Right ventricle myocardium superior (tissue), 1 donor: Measurements from ENCODE around the gene MYO18B. TPM values are rescaled to one million over a fixed set of nuclear protein-coding genes. Genes with fewer than 3 reads are reported as not detected.

Source experiments
- ATAC-seq: fragments of 200-7000 bp; cut with Tn5 transposase; one replicate; pipeline ENCODE4 v1.9.1; 2020; ENCODE audit warnings: mild to moderate bottlenecking; ENCODE audit not compliant: poor library complexity
- DNase-seq: peaks from one replicate; pipeline ENCODE4 v3.0.0-alpha.2; 2020
- intact Hi-C: fragments of 100-400 bp; cut with DNase I; formaldehyde crosslinking; loops from one replicate; pipeline ENCODE4 v1.11.2; 2022
- total RNA-seq: library from RNA; stranded (reverse); fragmentation: NEBNext Ultra II Directional; extraction: Animal tissue kit (Norgen Biotek cat#: 25700); gene quantifications from one replicate; pipeline ENCODE4 v1.2.1, GENCODE V29; 2021
- donor health status: DM: no; HTN: yes; CAD: no; lungs with severe emphysema.

The MYO18B gene
- total RNA-seq, 1 donor from 2014 or later, result 114 TPM

DNA sequence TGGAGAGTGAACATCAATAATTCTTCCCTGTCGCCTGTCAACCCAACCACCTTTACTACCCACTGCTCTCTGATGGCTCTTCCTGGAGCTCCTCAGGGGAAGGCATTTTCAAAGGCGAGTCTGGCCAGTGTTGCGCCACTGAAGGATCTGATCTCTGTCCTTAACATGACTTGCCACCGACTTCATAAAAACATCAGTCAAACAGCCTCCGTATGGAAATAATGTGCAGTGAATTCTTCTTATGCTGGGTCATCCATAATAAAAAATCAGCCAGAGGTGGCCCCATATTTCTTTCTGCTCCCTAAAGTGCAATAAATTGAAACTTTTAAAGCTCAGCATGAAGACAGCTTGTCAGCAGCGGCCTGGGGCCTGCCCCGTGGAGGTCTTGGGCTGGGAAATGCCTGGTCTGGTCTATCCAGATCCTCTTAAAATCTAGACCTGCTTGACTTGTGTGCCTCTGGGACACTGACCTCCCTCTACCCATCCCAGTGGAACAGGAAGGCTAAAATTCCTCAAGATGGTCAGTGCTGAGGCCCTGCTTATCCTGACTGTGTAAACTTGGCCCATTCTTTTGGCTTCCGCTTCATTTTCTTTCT, 199.5 kb downstream of the MYO18B start:
- no peak for ATAC-seq
- intact Hi-C loops, result no loop called here
- no peak for DNase-seq

DNA sequence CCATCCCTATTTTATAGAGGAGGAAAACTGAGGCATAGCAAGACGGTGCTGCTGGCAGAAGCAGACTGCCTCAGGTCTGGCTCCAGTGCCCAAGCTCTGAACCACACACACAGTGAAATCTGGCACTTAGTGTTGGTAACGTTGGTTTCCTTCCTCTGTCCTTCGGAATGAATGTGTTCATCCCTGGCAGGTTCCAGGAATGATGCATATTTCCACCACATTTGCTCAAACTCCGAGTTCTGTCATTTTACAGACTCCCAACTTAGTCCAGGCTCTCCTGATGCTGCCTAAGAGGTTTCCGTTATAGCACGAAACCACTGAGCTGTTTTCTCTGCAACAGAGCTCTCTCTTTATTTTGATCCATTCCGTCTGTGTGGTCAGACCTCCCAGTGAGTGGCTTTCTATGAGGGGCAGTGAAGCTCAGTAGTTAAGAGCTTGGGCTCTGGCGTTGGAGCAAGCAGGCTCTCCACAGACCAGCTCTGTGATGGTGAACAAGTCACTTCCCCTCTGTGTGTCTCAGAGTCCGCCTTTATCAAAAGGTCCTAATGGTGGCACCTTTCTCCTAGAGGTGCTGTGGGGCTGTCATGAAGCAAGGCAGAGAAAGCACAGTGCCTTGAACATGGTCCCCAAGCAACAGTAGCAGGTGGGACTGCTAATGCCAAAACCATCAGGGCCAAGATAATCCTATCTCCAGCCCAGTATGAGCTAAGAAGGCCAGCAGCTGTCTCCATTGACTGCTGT, 200.3 kb downstream of the MYO18B start:
- no peak for DNase-seq
- peak; percentile 66 for ATAC-seq
- intact Hi-C loops, result no loop called here

DNA sequence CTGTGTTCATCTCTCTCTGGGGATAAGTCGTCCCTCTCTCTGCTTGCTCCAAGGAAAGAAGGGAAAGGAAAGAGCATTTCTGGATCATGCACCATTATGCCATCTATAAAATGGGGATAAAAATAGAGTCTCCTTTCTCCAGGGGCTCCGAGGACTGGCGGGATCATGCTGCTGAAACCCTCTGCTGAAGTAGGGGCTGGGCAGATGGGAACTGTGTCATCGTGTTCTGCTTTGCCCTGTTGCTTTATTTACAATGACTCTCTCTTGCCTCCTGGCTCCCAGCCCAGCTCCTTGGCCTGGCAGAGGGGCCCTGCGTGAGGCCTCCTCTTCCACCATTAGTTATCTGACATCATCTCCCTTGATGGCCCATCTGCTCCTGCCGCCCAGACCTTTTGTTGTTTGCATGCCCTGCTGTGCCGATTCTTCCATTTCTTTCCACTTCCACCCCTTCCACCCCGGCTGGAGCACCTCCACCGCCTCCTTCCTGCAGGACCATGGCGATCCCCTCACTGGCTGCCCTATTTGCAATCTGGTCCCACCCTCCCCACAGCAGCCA, 200.9 kb downstream of the MYO18B start:
- intact Hi-C loops, result no loop called here
- DNase-seq, result peak; percentile 69

DNA sequence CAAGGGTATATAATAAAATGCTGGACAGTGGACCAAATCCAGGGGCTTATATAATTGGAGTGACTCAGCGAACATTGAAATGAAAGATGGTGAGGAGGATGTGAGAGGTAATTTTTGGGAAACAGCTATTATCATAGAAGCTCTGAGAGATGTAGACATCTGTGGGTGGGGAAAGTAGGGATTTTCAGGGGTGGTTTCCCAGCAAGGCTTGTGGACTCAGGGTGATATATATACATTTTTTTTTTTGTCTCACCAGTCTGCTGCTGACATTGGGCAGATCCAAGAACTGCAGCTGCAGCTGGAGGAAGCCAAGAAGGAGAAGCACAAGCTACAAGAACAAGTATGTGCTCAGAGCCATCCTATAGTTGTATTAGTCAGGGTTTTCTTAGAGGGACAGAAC, 208.1 kb downstream of the MYO18B start:
- ATAC-seq (no peak), DNase-seq (no peak)
- intact Hi-C loops, result no loop called here

More for the DNA sequence above, 200.9 kb downstream of the MYO18B start:
- ATAC-seq, result peak; percentile 86

DNA sequence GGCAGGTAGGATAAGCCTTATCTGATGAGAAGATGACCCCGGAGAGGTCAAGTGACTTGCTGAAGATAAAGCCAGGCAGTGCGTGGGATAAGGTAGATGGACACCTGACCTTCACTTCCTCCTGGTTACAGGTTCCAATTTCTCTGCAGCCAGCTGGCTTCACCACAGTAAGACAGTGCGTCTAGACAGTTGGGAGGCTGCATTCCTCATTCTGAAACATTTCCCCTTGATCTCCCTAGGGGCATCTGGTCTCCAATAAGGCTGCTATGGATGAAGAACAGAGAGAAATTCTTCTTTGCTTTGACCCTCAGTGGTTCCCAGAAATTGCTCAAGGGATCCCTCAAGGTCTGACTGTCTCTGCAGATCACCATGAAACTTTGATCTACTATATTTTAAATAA, 211.3 kb downstream of the MYO18B start:
- intact Hi-C loops, result no loop called here
- ATAC-seq (no peak), DNase-seq (no peak)

DNA sequence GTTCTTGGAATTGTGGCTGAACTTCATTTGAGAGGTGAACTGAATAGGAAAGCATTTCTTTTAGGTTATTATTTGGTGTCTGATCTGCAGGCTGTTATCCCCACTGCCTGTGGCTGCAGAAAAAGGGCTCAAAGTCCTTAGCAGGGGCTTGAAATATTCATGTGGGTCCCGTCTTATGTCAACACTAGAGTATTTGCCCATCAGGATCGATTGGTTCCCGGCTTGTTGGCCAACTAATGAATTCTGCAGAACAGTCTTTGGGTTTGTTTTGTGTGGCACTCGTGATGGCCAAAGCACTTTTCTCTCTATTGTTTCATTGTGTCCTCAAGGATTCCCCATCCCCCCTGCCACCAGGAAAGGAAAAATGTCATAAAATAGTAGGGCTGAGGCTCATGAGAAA, 211.9 kb downstream of the MYO18B start:
- DNase-seq (no peak), ATAC-seq (no peak)
- intact Hi-C loops, result no loop called here

DNA sequence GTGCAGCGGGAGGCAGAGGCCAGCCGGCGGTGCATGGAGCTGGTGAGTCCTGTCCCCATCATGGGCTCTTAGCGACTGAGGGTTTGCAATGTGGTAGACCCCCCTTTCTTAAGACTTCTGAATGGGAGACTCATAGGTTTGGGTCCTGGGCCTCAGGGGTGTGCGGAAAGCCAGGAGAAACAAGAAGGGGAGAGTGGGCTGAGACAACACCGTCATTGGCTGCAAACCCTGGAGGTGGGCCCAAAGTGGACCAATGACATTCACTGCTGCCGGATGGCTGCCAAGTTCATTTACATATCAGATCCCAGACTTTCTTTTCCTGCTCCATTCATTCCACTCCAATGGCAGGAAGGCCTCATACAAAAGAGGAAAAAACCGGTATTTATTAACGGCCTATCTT, 213.3 kb downstream of the MYO18B start:
- intact Hi-C loops, result no loop called here
- no peak for ATAC-seq

DNA sequence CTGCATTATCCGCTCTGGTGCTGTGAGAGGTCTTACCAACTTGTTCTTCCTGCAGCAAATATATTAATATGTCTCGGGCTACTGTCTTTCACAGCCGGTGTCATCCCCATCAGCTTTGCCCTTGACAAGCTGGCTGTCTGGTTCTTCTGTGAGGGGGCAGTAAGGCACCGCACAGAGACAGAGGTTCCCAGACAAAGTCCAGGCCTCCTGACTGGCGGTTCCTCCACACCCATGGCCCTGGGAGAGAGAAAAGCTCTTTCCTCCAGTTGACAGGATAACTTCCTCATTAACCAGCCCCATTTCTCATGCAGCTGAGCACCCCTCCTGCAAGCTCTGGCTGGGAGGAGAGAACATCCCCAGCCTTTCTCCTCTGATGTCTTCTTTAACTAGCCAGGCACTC, 214.8 kb downstream of the MYO18B start:
- intact Hi-C loops, result no loop called here
- DNase-seq, result no peak
- ATAC-seq, result no peak

More for the DNA sequence above, 213.3 kb downstream of the MYO18B start:
- DNase-seq, result no peak

DNA sequence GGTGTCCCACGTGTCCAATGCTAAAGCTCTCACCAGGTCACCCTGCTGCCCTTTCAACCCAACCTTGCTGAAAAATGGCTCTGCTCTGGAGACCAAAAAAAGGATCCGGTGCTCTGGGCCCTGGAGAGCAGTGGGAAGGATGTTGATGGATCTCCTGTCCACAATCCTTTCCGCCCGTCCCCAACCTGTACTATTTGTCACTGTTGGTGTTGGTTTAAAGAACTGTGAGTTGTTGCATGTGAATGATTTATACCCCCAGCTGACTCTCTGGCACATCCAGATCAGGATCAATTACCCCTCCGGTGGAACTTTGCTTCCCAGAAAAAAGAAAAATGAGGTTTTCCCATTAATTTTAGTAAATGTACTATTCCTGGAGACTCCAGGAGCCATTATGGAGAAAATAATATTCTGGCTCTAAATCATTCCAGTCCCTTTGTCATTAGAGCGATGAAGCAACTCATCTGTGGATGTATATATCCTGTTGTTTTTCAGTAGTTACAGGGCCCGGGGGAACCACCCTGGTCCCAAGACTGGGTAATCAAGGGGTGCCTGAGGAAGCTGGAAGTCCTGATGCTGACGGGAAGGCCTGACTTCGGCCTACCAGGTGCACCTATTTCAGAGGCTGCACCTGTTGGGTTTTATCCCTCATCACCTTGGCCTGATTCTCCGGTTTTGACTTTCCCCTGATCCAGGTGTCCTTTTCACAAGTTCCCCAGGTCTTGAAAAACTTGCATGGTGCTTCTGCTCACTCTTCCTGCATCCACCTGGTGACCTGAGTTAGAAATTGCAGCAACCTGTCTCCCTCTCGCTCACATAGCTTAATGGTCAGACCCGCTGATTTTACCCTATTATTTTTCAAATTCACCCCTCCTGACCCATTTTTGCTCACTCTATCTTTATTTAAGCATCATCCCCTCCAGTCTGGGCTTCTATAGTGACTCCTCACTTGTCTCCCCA, 218.1 kb downstream of the MYO18B start:
- intact Hi-C loops, result no loop called here
- no peak for DNase-seq
- no peak for ATAC-seq

DNA sequence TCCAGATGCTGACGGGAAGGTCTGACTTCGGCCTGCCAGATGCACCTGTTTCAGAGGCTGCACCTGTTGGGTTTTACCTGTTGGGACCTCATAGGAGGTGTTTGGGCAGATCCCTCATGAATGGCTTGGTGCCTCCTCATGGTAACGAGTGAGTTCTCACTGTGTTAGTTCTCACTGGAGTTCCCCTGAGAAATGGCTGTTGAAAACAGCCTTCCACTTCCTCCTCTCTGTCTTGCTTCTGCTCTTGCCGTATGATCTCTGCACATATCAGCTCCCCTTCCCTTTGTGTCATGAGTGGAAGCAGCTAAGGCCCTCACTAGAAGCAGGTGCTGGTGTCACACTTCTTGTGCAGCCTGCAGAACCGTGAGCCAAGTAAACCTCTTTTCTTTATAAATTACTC, 219.7 kb downstream of the MYO18B start:
- intact Hi-C loops, result no loop called here
- no peak for DNase-seq
- no peak for ATAC-seq

DNA sequence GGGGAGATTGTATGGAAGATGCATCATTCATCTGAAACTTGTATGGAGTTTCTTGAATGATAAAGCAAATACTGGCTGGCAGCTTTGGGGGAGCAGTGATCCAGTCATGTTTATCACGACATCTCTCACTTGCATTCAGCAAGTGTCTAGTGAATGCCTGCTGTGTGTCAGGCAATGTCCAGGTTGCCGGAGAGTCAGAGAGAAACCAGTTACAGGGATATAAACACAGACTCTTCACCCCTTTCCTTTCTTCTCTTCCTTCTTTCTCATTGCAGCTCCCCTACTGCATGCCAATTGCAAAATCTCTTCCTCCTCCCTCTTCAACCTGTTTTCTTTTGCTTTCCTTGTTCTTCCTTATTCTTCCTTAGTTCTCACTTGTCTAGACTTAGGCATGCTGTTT, 220.7 kb downstream of the MYO18B start:
- intact Hi-C loops, result no loop called here
- ATAC-seq, result no peak
- DNase-seq, result no peak

DNA sequence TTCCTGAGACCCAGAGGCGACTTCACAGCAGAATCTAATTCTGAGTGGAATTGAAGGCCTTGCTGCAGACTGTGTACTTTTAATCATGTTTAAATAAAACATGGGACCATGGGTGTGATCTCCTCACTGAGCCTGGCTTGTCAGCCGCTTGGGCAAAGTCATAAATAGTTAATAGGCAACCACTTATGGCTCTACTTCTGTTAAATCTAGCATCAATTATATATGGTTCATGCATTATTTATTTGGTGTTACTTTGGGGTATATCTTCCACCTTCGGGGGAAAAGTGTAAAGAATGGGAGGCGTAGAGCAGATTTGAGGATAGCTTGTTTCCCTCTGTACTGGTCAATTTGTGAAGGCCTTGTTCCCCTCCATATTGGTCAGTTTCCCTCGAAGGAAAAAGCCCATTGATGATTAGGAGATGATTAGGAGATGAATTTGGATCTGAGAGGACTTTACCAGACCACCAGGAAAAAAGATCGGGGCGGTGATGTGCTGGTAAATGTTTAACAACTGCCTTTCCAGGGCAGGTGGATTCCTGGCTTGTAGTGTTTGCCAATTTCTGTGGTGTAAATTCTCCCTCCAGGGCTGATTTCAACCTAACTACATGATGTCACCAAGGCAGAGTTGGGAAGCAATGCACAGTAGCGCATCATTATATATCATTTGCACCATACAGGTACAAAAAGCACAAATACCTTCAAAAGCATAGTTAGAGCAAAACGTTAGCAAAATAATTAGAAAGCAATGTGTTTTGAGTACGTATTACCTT, 223.2 kb downstream of the MYO18B start:
- ATAC-seq (no peak), DNase-seq (no peak)
- intact Hi-C loops, result no loop called here

DNA sequence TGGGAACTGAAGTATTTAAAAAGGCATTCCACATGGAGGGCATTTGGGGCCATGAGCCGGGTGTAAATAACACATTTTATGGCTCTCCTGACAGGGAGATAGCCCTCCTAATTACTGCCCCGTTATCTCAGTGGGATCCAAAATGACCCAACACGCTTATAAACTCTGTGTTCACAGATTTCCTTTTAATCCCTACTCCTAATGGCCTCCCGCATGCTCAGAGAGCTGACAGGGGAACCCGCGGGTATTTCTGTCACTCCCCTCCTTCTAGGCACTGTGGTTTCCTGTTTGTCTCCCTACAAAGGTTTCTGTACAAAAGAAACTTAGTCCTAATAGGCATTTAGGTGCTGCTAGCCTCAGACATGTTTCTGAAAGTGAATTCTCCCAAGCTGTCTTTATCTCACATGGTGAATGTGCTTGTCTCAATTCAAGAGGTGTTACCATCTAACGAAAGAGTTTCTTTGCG, 224.5 kb downstream of the MYO18B start:
- ATAC-seq (no peak), DNase-seq (no peak)
- intact Hi-C loops, result no loop called here

DNA sequence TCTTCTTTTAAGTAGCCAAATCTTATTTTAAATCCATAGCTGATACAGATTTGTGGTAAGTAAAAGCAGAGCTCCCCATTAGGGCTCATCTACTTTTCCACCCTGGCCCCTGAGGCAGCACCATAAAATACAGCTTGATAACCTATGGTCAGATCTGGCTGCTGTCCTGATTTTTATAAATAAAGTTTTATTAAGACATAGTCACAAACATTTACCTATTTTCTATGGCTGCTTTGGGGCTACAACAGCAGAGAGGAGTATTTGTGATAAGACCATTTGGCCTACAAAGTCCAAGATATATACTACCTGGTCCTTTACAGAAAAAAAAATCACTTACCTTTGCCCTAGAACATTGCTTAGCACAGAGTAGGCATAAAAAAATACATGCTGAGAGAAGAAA, 227.3 kb downstream of the MYO18B start:
- DNase-seq, result no peak
- no peak for ATAC-seq
- intact Hi-C loops, result no loop called here

DNA sequence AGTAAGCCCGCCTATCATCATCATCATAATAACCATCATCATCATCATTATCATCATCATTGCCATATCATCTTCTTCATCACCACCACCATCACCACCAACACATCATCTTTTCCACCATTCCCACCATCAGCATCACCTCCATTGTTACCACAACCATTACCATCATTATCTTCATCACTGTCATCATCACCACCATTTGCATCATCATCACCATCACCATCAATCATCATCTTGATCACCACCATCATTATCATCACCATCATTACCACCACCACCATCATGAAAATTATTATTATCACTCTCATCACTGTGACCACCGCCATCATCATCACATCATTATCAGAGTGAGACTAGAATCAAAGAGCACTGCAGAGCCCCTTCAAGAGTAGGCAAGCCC, 227.9 kb downstream of the MYO18B start:
- ATAC-seq (no peak), DNase-seq (no peak)
- intact Hi-C loops, result no loop called here

DNA sequence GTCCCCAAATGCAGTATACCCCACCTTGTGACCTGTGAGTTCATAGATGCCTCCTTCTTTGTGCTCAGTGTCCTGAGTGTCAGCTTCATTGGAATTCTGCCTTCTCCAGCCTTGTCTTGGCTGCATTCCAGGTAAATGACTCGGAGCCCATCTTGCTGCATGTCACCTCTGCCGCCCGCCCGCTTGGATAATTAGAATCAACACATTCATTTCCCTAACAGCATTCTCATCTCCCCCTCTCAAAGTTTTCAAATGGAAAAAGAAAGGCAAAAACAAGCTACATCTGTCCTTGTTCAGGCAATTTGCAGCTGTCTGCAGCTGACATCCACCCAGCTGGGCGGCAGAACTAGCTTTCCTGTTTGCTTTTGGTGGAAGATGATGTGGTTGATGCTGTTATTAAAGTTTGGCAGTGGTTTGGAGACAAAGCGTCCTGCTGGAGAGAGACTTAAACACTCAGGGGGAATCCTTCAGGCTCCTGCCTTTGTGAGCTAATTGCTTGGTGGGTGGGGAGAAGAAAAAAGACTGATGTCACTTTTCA, 228.5 kb downstream of the MYO18B start:
- DNase-seq (peak; percentile 58), ATAC-seq (peak; percentile 85)
- intact Hi-C loops, result no loop called here

DNA sequence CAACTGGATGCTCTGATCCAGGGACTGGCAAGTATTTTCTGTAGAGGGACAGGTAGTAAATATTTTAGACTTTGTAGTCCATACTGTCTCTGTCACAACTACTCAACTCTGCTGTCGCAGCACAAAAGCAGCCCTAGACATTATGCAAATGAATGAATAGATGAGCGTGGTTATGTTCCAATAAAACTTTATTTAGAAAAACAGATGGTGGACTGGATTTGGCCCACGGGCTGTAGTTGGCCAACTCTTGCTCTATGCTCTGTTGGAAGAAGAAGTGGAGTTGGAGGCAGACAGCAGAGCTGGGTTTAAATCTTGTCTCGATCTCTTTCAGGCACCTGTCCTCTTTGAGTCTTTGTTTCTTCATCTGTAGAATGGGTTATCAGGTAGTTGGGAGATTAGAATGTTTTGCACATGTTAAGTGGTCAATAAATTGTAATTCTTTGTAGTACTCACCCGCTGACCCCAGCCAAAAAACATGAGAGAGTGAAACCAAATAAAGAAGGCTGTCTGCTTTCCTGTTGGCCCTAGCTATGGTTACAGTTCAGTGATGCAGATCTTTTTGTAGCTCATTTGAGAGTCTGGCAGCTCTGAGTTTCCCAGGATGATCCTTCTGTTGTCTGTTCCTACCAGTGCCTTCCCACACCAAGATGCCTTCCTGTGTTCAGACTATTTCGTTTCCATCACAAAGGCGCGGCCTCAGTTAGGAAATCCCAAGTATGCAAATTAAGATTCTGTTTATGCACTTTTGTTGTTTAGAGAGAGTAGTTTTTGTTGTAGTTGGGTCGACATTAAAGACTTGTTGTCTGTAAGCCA, 229.2 kb downstream of the MYO18B start:
- intact Hi-C loops, result no loop called here
- no peak for DNase-seq
- no peak for ATAC-seq
